Right cardiac atrium (tissue), 5 donors: Measurements from ENCODE around the gene RPRD1A. TPM values are rescaled to one million over a fixed set of nuclear protein-coding genes. Genes with fewer than 3 reads are reported as not detected.

Experiments used
- ATAC-seq, 2 donors: fragments of 200-7000 bp; cut with Tn5 transposase; one replicate each; pipeline versions ENCODE4 v1.8.0 to v1.9.1; 2020; ENCODE audit warnings: moderate library complexity in 2 of 2, mild to moderate bottlenecking in 1 of 2
- DNase-seq, 3 donors: peaks; one replicate each; pipeline ENCODE4 v3.0.0-alpha.2; 2020
- H3K27ac ChIP-seq: one replicate; pipeline ENCODE4 v1.5.1; 2013; ENCODE audit warnings: mild to moderate bottlenecking, low read length, control low read depth, moderate library complexity
- H3K27me3 ChIP-seq: one replicate; pipeline ENCODE4 v1.6.1; 2013; ENCODE audit not compliant: control insufficient read depth, insufficient read depth
- H3K4me1 ChIP-seq: one replicate; pipeline ENCODE4 v1.6.1; 2013; ENCODE audit warnings: low read length; ENCODE audit not compliant: control insufficient read depth, insufficient read depth
- H3K4me3 ChIP-seq: one replicate; pipeline ENCODE4 v1.5.1; 2013; ENCODE audit warnings: low read length, control low read depth
- H3K9me3 ChIP-seq: one replicate; pipeline ENCODE4 v1.6.1; 2013; ENCODE audit warnings: low read length; ENCODE audit not compliant: control insufficient read depth
- WGBS: extraction: QIAGEN DNeasy Blood & Tissue Kit; methylation state at CpG from one replicate; pipeline ENCODE4 v1.1.7; 2013; 5-methylcytosine and 5-hydroxymethylcytosine counted together
- intact Hi-C, 4 donors: fragments of 100-400 bp; cut with DNase I; formaldehyde crosslinking; loops; one replicate each; pipeline versions ENCODE4 v1.11.0 to v1.14.0; 2022 to 2023
- polyA plus RNA-seq: library from polyadenylated mRNA; stranded (reverse); fragments of 200-250 nt; gene quantifications from one replicate; pipeline ENCODE4 v1.2.3, GENCODE V29; 2013
- total RNA-seq, 4 donors: library from RNA; stranded (reverse); fragmentation: NEBNext Ultra II Directional; extraction: Animal tissue kit (Norgen Biotek cat#: 25700); gene quantifications; one replicate each; pipeline ENCODE4 v1.2.1, GENCODE V29; 2021
- donor health status: healthy with polysubstance abuse.
- donor health status: DM: no; HTN: yes; CAD: no.
- donor health status: DM: no; HTN: no; CAD: no.
- donor health status: DM: no; HTN: yes; CAD: no; lungs with severe emphysema.
- donor health status: DM: yes; HTN: yes; CAD: no.

RPRD1A gene
- total and polyA plus RNA-seq, 5 donors: 23.7 to 51.0 (median 45.5) TPM

- H3K4me1 ChIP-seq: no peaks in the 10 kb centered on the region
- no peaks in the 10 kb centered on the region for H3K9me3 ChIP-seq
- DNase-seq (no peak), ATAC-seq (no peak)
- 66% methylated on average over 1 of the region's 1 CpG for WGBS
- no peak overlapping the region for H3K4me3 ChIP-seq
- no peak overlapping the region for H3K27ac ChIP-seq
- no peaks in the 10 kb centered on the region for H3K27me3 ChIP-seq
- intact Hi-C loops: no loop called here
Measured at GRCh38 chr18:35998967-35999366, 68.4 kb downstream of the RPRD1A start.

GRCh38 chr18:35993013-35993412 lies 74.3 kb downstream of the RPRD1A start:
- no peak for ATAC-seq
- intact Hi-C loops: no loop called here

GRCh38 chr18:35991696-35992095 lies 75.7 kb downstream of the RPRD1A start:
- H3K9me3 ChIP-seq: no peaks in the 10 kb centered on the region
- no peaks in the 10 kb centered on the region for H3K4me1 ChIP-seq
- no peaks in the 10 kb centered on the region for H3K27me3 ChIP-seq
- DNase-seq (no peak), ATAC-seq (no peak)
- intact Hi-C loops: no loop called here
- H3K4me3 ChIP-seq: no peak overlapping the region
- H3K27ac ChIP-seq: no peak overlapping the region

More at GRCh38 chr18:35993013-35993412, 74.3 kb downstream of the RPRD1A start:
- DNase-seq: no peak
- H3K4me3 ChIP-seq: no peak overlapping the region
- no peak overlapping the region for H3K27ac ChIP-seq
- no peaks in the 10 kb centered on the region for H3K4me1 ChIP-seq
- 95% methylated on average over 6 of the region's 6 CpGs for WGBS
- no peaks in the 10 kb centered on the region for H3K9me3 ChIP-seq
- H3K27me3 ChIP-seq: no peaks in the 10 kb centered on the region

GRCh38 chr18:35983818-35984217 lies 83.5 kb downstream of the RPRD1A start:
- intact Hi-C loops: no loop called here
- H3K4me3 ChIP-seq: no peak overlapping the region
- no peak for DNase-seq
- no peak overlapping the region for H3K27ac ChIP-seq
- H3K4me1 ChIP-seq: no peaks in the 10 kb centered on the region
- ATAC-seq: no peak
- WGBS: 95% methylated on average over 5 of the region's 5 CpGs
- H3K9me3 ChIP-seq: no peaks in the 10 kb centered on the region
- no peaks in the 10 kb centered on the region for H3K27me3 ChIP-seq

GRCh38 chr18:35983147-35983546 lies 84.2 kb downstream of the RPRD1A start:
- Histone ChIP-seq H3K9me3 (no peaks in the 10 kb centered on the region), H3K4me3 (no peak overlapping the region), H3K27me3 (no peaks in the 10 kb centered on the region), H3K27ac (no peak overlapping the region), H3K4me1 (no peaks in the 10 kb centered on the region)
- ATAC-seq (no peak), DNase-seq (no peak)
- intact Hi-C loops: no loop called here

GRCh38 chr18:35982409-35983114 lies 84.8 kb downstream of the RPRD1A start:
- H3K27ac ChIP-seq: no peak overlapping the region
- no peaks in the 10 kb centered on the region for H3K9me3 ChIP-seq
- H3K27me3 ChIP-seq: no peaks in the 10 kb centered on the region
- ATAC-seq (no peak), DNase-seq (no peak)
- 80% methylated on average over 2 of the region's 2 CpGs for WGBS
- no peak overlapping the region for H3K4me3 ChIP-seq
- intact Hi-C loops: no loop called here
- no peaks in the 10 kb centered on the region for H3K4me1 ChIP-seq

GRCh38 chr18:35979112-35979511 lies 88.2 kb downstream of the RPRD1A start:
- DNase-seq: no peak
- no peak overlapping the region for H3K4me3 ChIP-seq
- no peaks in the 10 kb centered on the region for H3K4me1 ChIP-seq
- no peak overlapping the region for H3K27ac ChIP-seq
- H3K9me3 ChIP-seq: no peaks in the 10 kb centered on the region
- intact Hi-C loops: no loop called here
- no peak for ATAC-seq
- H3K27me3 ChIP-seq: no peaks in the 10 kb centered on the region

GRCh38 chr18:35974181-35974580 lies 93.2 kb downstream of the RPRD1A start:
- H3K27ac ChIP-seq: no peak overlapping the region
- 63% methylated on average over 3 of the region's 3 CpGs for WGBS
- no peak for ATAC-seq
- H3K9me3 ChIP-seq: no peaks in the 10 kb centered on the region
- H3K4me3 ChIP-seq: no peak overlapping the region
- DNase-seq: no peak
- H3K27me3 ChIP-seq: no peaks in the 10 kb centered on the region
- intact Hi-C loops: no loop called here
- peaks cover 2% of the 10 kb centered on the region for H3K4me1 ChIP-seq

GRCh38 chr18:35973650-35974049 lies 93.7 kb downstream of the RPRD1A start:
- no peak overlapping the region for H3K4me3 ChIP-seq
- WGBS: 93% methylated on average over 12 of the region's 12 CpGs

GRCh38 chr18:35972197-35973000 lies 95.0 kb downstream of the RPRD1A start, which contains the start of gene RMP24:
Gene RMP24 (plus strand): TSS chr18:35972679.
- Histone ChIP-seq H3K9me3 (no peaks in the 10 kb centered on the region), H3K4me1 (peaks cover 2% of the 10 kb centered on the region), H3K27ac (peak within 1 kb of the TSS; percentile 76), H3K4me3 (peak within 1 kb of the TSS; percentile 83), H3K27me3 (no peaks in the 10 kb centered on the region)
- intact Hi-C loops: no loop called here
- WGBS: under 1% methylated on average over 73 of the region's 73 CpGs
- ATAC-seq (peak; percentile 98), DNase-seq (peak; percentile 93 to 97 (median 97))

More at GRCh38 chr18:35973650-35974049, 93.7 kb downstream of the RPRD1A start:
- intact Hi-C loops: no loop called here
- no peaks in the 10 kb centered on the region for H3K9me3 ChIP-seq
- H3K4me1 ChIP-seq: peaks cover 2% of the 10 kb centered on the region
- DNase-seq (no peak), ATAC-seq (no peak)
- H3K27ac ChIP-seq: no peak overlapping the region
- no peaks in the 10 kb centered on the region for H3K27me3 ChIP-seq

- Histone ChIP-seq H3K27me3 (no peaks in the 10 kb centered on the region), H3K4me1 (peaks cover 2% of the 10 kb centered on the region), H3K27ac (peak overlapping the region; percentile 65), H3K4me3 (peak overlapping the region; percentile 83), H3K9me3 (no peaks in the 10 kb centered on the region)
- WGBS: 32% methylated on average over 15 of the region's 15 CpGs
- DNase-seq (peak in 1 of 3 donors; percentile 50), ATAC-seq (peak; percentile 26 to 32)
- intact Hi-C loops: no loop called here
Measured at GRCh38 chr18:35971661-35972196, 95.6 kb downstream of the RPRD1A start.
